ENCODE data around the gene IFNL4.

Gene IFNL4

GRCh38 chr19:39200066-39200802 is 48.4 kb downstream of the IFNL4 start:
- DNase-seq: no peak
- no peak for TF ChIP-seq POLR2A (IDR thresholded peaks at IDR 0.05; ENCODE audit: low read length)
- TF ChIP-seq GATA1 (IDR thresholded peaks at IDR 0.05; ENCODE audit: low read depth, low read length): no peak

GRCh38 chr19:39199025-39199424 is 49.6 kb downstream of the IFNL4 start:
- DNase-seq: no peak
- TF ChIP-seq GATA1 (IDR thresholded peaks at IDR 0.05; ENCODE audit: low read depth, low read length) (no peak), POLR2A (IDR thresholded peaks at IDR 0.05; ENCODE audit: low read length) (no peak)

GRCh38 chr19:39197808-39198207 is 50.8 kb downstream of the IFNL4 start:
- DNase-seq: no peak
- TF ChIP-seq POLR2A (IDR thresholded peaks at IDR 0.05; ENCODE audit: low read length): no peak
- no peak for TF ChIP-seq GATA1 (IDR thresholded peaks at IDR 0.05; ENCODE audit: low read depth, low read length)

- TF ChIP-seq POLR2A (IDR thresholded peaks at IDR 0.05; ENCODE audit: low read length) (no peak), GATA1 (IDR thresholded peaks at IDR 0.05; ENCODE audit: low read depth, low read length) (no peak)
- no peak for DNase-seq
Observed at GRCh38 chr19:39196860-39197562, 51.6 kb downstream of the IFNL4 start, which contains the start of gene NCCRP1. NCCRP1 (plus strand) TSS chr19:39196964; CDS start chr19:39196983, 19 bp downstream.

- TF ChIP-seq GATA1 (IDR thresholded peaks at IDR 0.05; ENCODE audit: low read depth, low read length): no peak
- TF ChIP-seq POLR2A (IDR thresholded peaks at IDR 0.05; ENCODE audit: low read length): no peak
- no peak for DNase-seq
Observed at GRCh38 chr19:39196320-39196719, 52.3 kb downstream of the IFNL4 start.

Measured in erythroblast (primary cell).